OCI-LY3 (cell line): Measurements from ENCODE around the gene LLGL1.

Experiments used
- H2AFZ ChIP-seq: fragments of 200-600, 300-600 bp; shearing (Covaris generic); 2 replicates; pipeline ENCODE4 v1.6.0; 2014; ENCODE audit warnings: antibody characterized with exemption, low read depth, low read length
- H3K27ac ChIP-seq: fragments of 200-600, 300-600 bp; sonication (generic); 2 replicates; pipeline ENCODE4 v1.5.1; 2014; ENCODE audit warnings: mild to moderate bottlenecking, low read length, moderate library complexity, mixed read lengths
- H3K27me3 ChIP-seq: fragments of 200-600, 300-600 bp; sonication (generic); 2 replicates; pipeline ENCODE4 v1.6.1; 2014; ENCODE audit warnings: low read depth, low read length, mixed read lengths
- H3K36me3 ChIP-seq: fragments of 200-600, 300-600 bp; sonication (generic); replicated peaks from 2 replicates; pipeline ENCODE3; 2014; ENCODE audit warnings: low read depth, low read length, mixed read lengths
- H3K4me1 ChIP-seq: fragments of 300-600, 200-600 bp; sonication (generic); 2 replicates; pipeline ENCODE4 v1.6.1; 2014; ENCODE audit warnings: low read length, mixed read lengths
- H3K4me2 ChIP-seq: fragments of 200-600, 300-600 bp; sonication (generic); 2 replicates; pipeline ENCODE4 v1.6.1; 2014; ENCODE audit warnings: low read length, mixed read lengths
- H3K4me3 ChIP-seq: fragments of 300-600, 200-600 bp; sonication (generic); 2 replicates; pipeline ENCODE4 v1.5.1; 2014; ENCODE audit warnings: antibody characterized with exemption, mild to moderate bottlenecking, low read length, moderate library complexity
- H3K79me2 ChIP-seq: fragments of 300-600, 200-600 bp; shearing (Covaris generic); 2 replicates; pipeline ENCODE4 v1.6.1; 2014; ENCODE audit warnings: mild to moderate bottlenecking, low read length, mixed read lengths
- H3K9ac ChIP-seq: fragments of 300-600, 200-600 bp; shearing (Covaris generic); 2 replicates; pipeline ENCODE4 v1.6.0; 2014; ENCODE audit warnings: mild to moderate bottlenecking, low read length, moderate library complexity
- H3K9me3 ChIP-seq: fragments of 200-600, 300-600 bp; shearing (Covaris generic); 2 replicates; pipeline ENCODE4 v1.6.1; 2014; ENCODE audit warnings: low read length, mixed read lengths; ENCODE audit not compliant: insufficient read depth
- H4K20me1 ChIP-seq: fragments of 200-600, 300-600 bp; sonication (generic); 2 replicates; pipeline ENCODE4 v1.6.1; 2016; ENCODE audit warnings: low read length, mixed read lengths; ENCODE audit not compliant: insufficient read depth
- EZH2phosphoT487 ChIP-seq: fragments of 200-600 bp; shearing (Covaris generic); IDR thresholded peaks from 2 replicates; pipeline ENCODE4 v1.6.1; 2018; ENCODE audit warnings: antibody characterized with exemption, mixed run types, low read depth
- TF ChIP-seq, protein P1 (sequence below): fragments of 200-600, 300-600 bp; sonication (generic); IDR thresholded peaks from 2 replicates; pipeline ENCODE4 v1.5.1; 2014; ENCODE audit warnings: antibody characterized with exemption, low read length, low read depth

Gene LLGL1

DNA sequence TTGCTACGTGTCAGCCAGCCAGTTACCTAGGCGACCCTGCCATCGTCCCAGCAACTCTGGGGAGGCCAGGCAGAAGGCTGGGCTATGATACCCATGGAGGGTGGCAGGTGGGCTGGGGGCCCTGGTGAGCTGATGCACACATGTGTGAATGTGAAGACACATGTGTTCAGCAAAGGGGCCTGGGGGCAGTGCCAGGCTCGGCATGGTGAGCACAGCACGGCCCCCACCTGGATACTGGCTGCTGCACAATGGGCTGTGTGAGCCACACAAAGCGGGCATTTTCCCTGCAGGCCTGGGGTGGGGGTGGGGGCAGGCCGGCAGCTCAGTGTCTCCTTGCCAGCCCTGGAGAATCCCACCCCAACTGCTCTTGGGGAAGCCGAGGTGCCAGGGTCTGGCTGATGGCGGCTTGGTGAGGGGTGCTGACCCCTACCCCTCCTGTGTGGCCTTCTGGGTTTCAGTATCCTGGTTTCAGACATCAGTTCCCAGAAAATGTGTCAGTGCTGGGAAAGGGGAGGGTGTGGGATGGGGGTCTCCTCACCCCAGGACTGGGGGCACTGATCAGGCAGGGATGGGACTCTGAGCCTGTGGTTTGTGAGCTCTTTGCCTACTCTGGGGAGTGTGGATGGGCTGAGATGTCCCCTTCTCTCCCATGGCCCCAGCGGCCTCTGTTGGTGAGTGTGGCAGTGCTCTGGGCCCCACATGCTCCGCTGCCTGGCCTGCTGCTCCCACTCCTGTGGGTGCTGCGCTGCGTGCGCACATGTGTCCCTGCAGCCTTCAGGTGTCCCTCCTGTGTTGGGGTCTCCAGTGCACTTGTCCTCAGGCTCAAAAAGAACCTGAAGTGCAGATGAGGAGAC lies 5.1 kb downstream of the LLGL1 start:
- H3K9me3 ChIP-seq = no peaks in the 10 kb centered on the region
- H3K79me2 ChIP-seq = no peaks in the 10 kb centered on the region
- H3K4me1 ChIP-seq = peaks cover 4% of the 10 kb centered on the region; the same call in 1 of the 2 replicates
- H3K9ac ChIP-seq = no peak overlapping the region
- no peak overlapping the region for H3K4me2 ChIP-seq
- no peak for TF ChIP-seq EZH2phosphoT487
- TF ChIP-seq, protein P1, sequence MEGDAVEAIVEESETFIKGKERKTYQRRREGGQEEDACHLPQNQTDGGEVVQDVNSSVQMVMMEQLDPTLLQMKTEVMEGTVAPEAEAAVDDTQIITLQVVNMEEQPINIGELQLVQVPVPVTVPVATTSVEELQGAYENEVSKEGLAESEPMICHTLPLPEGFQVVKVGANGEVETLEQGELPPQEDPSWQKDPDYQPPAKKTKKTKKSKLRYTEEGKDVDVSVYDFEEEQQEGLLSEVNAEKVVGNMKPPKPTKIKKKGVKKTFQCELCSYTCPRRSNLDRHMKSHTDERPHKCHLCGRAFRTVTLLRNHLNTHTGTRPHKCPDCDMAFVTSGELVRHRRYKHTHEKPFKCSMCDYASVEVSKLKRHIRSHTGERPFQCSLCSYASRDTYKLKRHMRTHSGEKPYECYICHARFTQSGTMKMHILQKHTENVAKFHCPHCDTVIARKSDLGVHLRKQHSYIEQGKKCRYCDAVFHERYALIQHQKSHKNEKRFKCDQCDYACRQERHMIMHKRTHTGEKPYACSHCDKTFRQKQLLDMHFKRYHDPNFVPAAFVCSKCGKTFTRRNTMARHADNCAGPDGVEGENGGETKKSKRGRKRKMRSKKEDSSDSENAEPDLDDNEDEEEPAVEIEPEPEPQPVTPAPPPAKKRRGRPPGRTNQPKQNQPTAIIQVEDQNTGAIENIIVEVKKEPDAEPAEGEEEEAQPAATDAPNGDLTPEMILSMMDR = no peak
- H3K36me3 ChIP-seq = no peaks in the 10 kb centered on the region
- no peak overlapping the region for H3K4me3 ChIP-seq
- no peaks in the 10 kb centered on the region for H4K20me1 ChIP-seq
- no peaks in the 10 kb centered on the region for H3K27me3 ChIP-seq
- H2AFZ ChIP-seq = no peak overlapping the region
- H3K27ac ChIP-seq = no peak overlapping the region

DNA sequence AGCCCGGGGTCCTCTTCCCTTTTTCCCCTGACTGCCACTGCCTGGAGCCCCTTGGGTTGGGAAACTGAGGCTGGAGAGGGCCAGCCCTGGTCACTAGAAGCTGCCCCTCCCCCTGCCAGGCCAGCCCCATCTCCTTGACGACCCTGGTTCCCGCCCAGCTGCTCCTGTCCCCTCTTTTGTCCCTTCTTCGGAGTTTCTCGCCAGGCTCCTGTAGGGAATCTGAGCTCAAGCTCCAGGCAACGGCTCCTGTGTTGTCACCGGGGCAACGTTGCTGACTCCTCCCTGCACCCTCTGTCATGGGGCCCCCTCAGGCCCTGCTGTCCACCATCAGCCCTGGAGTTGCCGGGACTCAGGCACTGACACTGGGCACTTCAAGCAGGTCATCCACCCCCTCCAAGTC lies 5.7 kb downstream of the LLGL1 start:
- no peaks in the 10 kb centered on the region for H4K20me1 ChIP-seq
- H3K27ac ChIP-seq = no peak overlapping the region
- H3K4me2 ChIP-seq = no peak overlapping the region
- no peaks in the 10 kb centered on the region for H3K9me3 ChIP-seq
- H3K4me3 ChIP-seq = no peak overlapping the region
- no peak overlapping the region for H3K9ac ChIP-seq
- TF ChIP-seq, protein P1 = no peak
- TF ChIP-seq EZH2phosphoT487 = no peak
- no peak overlapping the region for H2AFZ ChIP-seq
- peaks cover 4% of the 10 kb centered on the region; the same call in 1 of the 2 replicates for H3K4me1 ChIP-seq
- no peaks in the 10 kb centered on the region for H3K27me3 ChIP-seq
- no peaks in the 10 kb centered on the region for H3K79me2 ChIP-seq
- no peaks in the 10 kb centered on the region for H3K36me3 ChIP-seq

- Histone ChIP-seq H3K4me3 (no peak overlapping the region), H3K9me3 (no peaks in the 10 kb centered on the region), H3K9ac (no peak overlapping the region), H3K4me2 (no peak overlapping the region), H3K36me3 (no peaks in the 10 kb centered on the region), H3K4me1 (no peaks in the 10 kb centered on the region), H2AFZ (no peak overlapping the region), H3K27ac (no peak overlapping the region), H3K79me2 (no peaks in the 10 kb centered on the region), H4K20me1 (no peaks in the 10 kb centered on the region), H3K27me3 (no peaks in the 10 kb centered on the region)
- TF ChIP-seq, protein P1 = no peak
- TF ChIP-seq EZH2phosphoT487 = no peak
Measured at GRCh38 chr17:18233803-18234518, 8.5 kb downstream of the LLGL1 start.

DNA sequence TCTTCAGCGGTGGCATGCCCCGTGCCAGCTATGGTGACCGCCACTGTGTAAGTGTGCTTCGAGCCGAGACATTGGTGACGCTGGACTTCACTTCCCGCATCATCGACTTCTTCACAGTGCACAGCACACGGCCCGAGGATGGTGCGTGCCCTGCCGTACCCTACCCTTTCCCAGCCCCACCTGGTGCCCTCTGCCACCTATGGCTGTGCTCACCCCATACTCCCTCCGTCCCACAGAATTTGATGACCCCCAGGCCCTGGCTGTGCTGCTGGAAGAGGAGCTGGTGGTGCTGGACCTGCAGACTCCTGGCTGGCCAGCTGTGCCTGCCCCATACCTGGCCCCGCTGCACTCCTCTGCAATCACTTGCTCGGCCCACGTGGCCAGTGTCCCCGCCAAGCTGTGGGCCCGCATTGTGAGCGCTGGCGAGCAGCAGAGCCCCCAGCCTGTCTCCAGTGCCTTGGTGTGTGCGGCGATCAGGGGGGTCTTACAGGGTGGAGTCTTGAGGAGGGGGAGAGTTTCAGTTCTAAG lies 9.5 kb downstream of the LLGL1 start:
- H3K4me2 ChIP-seq = no peak overlapping the region
- H3K36me3 ChIP-seq = no peaks in the 10 kb centered on the region
- no peaks in the 10 kb centered on the region for H3K27me3 ChIP-seq
- H2AFZ ChIP-seq = no peak overlapping the region
- H3K4me1 ChIP-seq = no peaks in the 10 kb centered on the region
- H3K27ac ChIP-seq = no peak overlapping the region
- no peaks in the 10 kb centered on the region for H4K20me1 ChIP-seq
- no peaks in the 10 kb centered on the region for H3K79me2 ChIP-seq
- no peak for TF ChIP-seq EZH2phosphoT487
- TF ChIP-seq, protein P1 = no peak
- H3K9ac ChIP-seq = no peak overlapping the region
- no peaks in the 10 kb centered on the region for H3K9me3 ChIP-seq
- H3K4me3 ChIP-seq = no peak overlapping the region
